C4-2B (cell line): ENCODE data around the gene PADI3.

Experiments
- H3K27ac ChIP-seq: fragments of 450-650 bp; 2 replicates; pipeline ENCODE4 v1.5.1; 2017
- CTCF ChIP-seq: fragments of 450-650 bp; conservative IDR thresholded peaks from 2 replicates; pipeline ENCODE4 v1.5.1; 2017; ENCODE audit warnings: mild to moderate bottlenecking
- ZFX ChIP-seq: fragments of 450-650 bp; IDR thresholded peaks from 2 replicates; pipeline ENCODE4 v1.6.1; 2017

Gene PADI3

GRCh38 chr1:17293681-17294425 is 45.0 kb downstream of the PADI3 start:
- no peak for TF ChIP-seq CTCF
- TF ChIP-seq ZFX: no peak
- H3K27ac ChIP-seq: peak overlapping the region; percentile 46

- H3K27ac ChIP-seq: no peak overlapping the region
- no peak for TF ChIP-seq CTCF
- TF ChIP-seq ZFX: no peak
Measured at GRCh38 chr1:17295292-17295691, 46.4 kb downstream of the PADI3 start.

GRCh38 chr1:17296086-17296485 is 47.2 kb downstream of the PADI3 start:
- TF ChIP-seq ZFX (no peak), CTCF (no peak)
- no peak overlapping the region for H3K27ac ChIP-seq

- peak overlapping the region; percentile 50 for H3K27ac ChIP-seq
- TF ChIP-seq CTCF (no peak), ZFX (no peak)
Measured at GRCh38 chr1:17297991-17298390, 49.1 kb downstream of the PADI3 start.

GRCh38 chr1:17301767-17302166 is 52.9 kb downstream of the PADI3 start:
- H3K27ac ChIP-seq: no peak overlapping the region
- TF ChIP-seq CTCF (no peak), ZFX (no peak)

GRCh38 chr1:17304151-17304825 is 55.4 kb downstream of the PADI3 start:
- H3K27ac ChIP-seq: no peak overlapping the region
- TF ChIP-seq ZFX (no peak), CTCF (no peak)

- H3K27ac ChIP-seq: no peak overlapping the region
- no peak for TF ChIP-seq CTCF
- TF ChIP-seq ZFX: no peak
Measured at GRCh38 chr1:17304826-17305175, 55.9 kb downstream of the PADI3 start.
